ENCODE measurements around the gene TVP23A.

TVP23A gene

GRCh38 chr16:10817963-10818941 lies at the start of gene TVP23A:
TVP23A (minus strand) TSS chr16:10818794; CDS start chr16:10818493, 301 bp downstream.
- TF ChIP-seq CTCF (IDR thresholded peaks at IDR 0.05), result no peak
- peak within 1 kb of the TSS; percentile 64 for H3K4me3 ChIP-seq
- no peak for DNase-seq (ENCODE audit: low spot score)
- H3K27ac ChIP-seq, result no peak within 1 kb of the TSS

- Histone ChIP-seq H3K27ac (peak overlapping the region in 1 of 2 donors; percentile 64), H3K4me3 (no peak overlapping the region)
- TF ChIP-seq CTCF (IDR thresholded peaks at IDR 0.05), result no peak
- no peak for DNase-seq (ENCODE audit: low spot score)
Observed at GRCh38 chr16:10868104-10868595, 49.6 kb upstream of the TVP23A start.

GRCh38 chr16:10867199-10867598 lies 48.6 kb upstream of the TVP23A start:
- no peak for DNase-seq (ENCODE audit: low spot score)
- TF ChIP-seq CTCF (IDR thresholded peaks at IDR 0.05), result no peak
- no peak overlapping the region for H3K4me3 ChIP-seq
- no peak overlapping the region for H3K27ac ChIP-seq

GRCh38 chr16:10865991-10866966 lies 47.7 kb upstream of the TVP23A start:
- Histone ChIP-seq H3K4me3 (no peak overlapping the region), H3K27ac (peak overlapping the region in 1 of 2 donors; percentile 60)
- no peak for DNase-seq (ENCODE audit: low spot score)
- no peak for TF ChIP-seq CTCF (IDR thresholded peaks at IDR 0.05)

GRCh38 chr16:10862438-10862837 lies 43.8 kb upstream of the TVP23A start:
- Histone ChIP-seq H3K27ac (no peak overlapping the region), H3K4me3 (no peak overlapping the region)
- no peak for TF ChIP-seq CTCF (IDR thresholded peaks at IDR 0.05)
- DNase-seq (ENCODE audit: low spot score), result no peak

GRCh38 chr16:10859658-10860057 lies 41.1 kb upstream of the TVP23A start:
- no peak for DNase-seq (ENCODE audit: low spot score)
- TF ChIP-seq CTCF (IDR thresholded peaks at IDR 0.05), result no peak
- no peak overlapping the region for H3K4me3 ChIP-seq
- no peak overlapping the region for H3K27ac ChIP-seq

Measured in coronary artery (tissue), 2 donors.